Effector memory CD8-positive, alpha-beta T cell (primary cell): ENCODE measurements around the gene PNKP.

ENCODE experiments used
- ATAC-seq: fragments of 150-1000 bp; cut with Tn5 transposase; replicated peaks from 2 replicates; pipeline ENCODE4 v1.10.0; 2021; ENCODE audit warnings: mild to moderate bottlenecking, moderate library complexity
- DNase-seq, 3 experiments: peaks; one replicate each; pipeline ENCODE4 v3.0.0; 2021
- H3K27ac Mint-ChIP-seq, 2 donors: one replicate each; pipeline ENCODE4 v1.8.0; 2022; ENCODE audit warnings: mild to moderate bottlenecking in 2 of 2, mixed read lengths in 2 of 2, moderate library complexity in 2 of 2
- H3K27me3 Mint-ChIP-seq, 2 donors: one replicate each; pipeline ENCODE4 v1.8.0; 2022; ENCODE audit warnings: mixed read lengths in 2 of 2
- H3K36me3 Mint-ChIP-seq: one replicate; pipeline ENCODE4 v1.8.0; 2022; ENCODE audit warnings: mild to moderate bottlenecking, moderate library complexity, mixed read lengths; ENCODE audit not compliant: insufficient read depth
- H3K4me1 Mint-ChIP-seq, 2 donors: one replicate each; pipeline ENCODE4 v1.8.0; 2022; ENCODE audit warnings: low read depth in 2 of 2, mixed read lengths in 2 of 2
- H3K4me3 Mint-ChIP-seq, 2 donors: one replicate each; pipeline ENCODE4 v1.8.0; 2022; ENCODE audit warnings: mild to moderate bottlenecking in 2 of 2, mixed read lengths in 2 of 2, moderate library complexity in 2 of 2
- H3K9me3 Mint-ChIP-seq, 2 donors: one replicate each; pipeline ENCODE4 v1.8.0; 2022; ENCODE audit warnings: mixed read lengths in 2 of 2

The PNKP gene

GRCh38 chr19:49895566-49896297 lies 28.4 kb upstream of the PNKP start:
- DNase-seq (no peak), ATAC-seq (no peak)
- Mint-ChIP-seq H3K36me3 (peaks cover under 1% of the 10 kb centered on the region), H3K27ac (peak overlapping the region; percentile 98 to 99), H3K4me3 (peak overlapping the region; percentile 74 to 86), H3K27me3 (no peaks in the 10 kb centered on the region), H3K9me3 (no peaks in the 10 kb centered on the region), H3K4me1 (peaks cover 24 to 53% of the 10 kb centered on the region in 2 donors)

- H3K9me3 Mint-ChIP-seq, result no peaks in the 10 kb centered on the region
- no peaks in the 10 kb centered on the region for H3K36me3 Mint-ChIP-seq
- H3K27me3 Mint-ChIP-seq, result no peaks in the 10 kb centered on the region
- DNase-seq (peak in 2 of 3 experiments; percentile 53 to 55), ATAC-seq (peak; percentile 16)
- peak overlapping the region in 1 of 2 donors; percentile 86 for H3K4me3 Mint-ChIP-seq
- H3K4me1 Mint-ChIP-seq, result peaks cover 24 to 56% of the 10 kb centered on the region in 2 donors
- H3K27ac Mint-ChIP-seq, result peak overlapping the region; percentile 98 to 99
Observed at GRCh38 chr19:49894879-49895565, 27.6 kb upstream of the PNKP start.

- H3K9me3 Mint-ChIP-seq, result no peaks in the 10 kb centered on the region
- peak overlapping the region; percentile 98 to 99 for H3K27ac Mint-ChIP-seq
- H3K36me3 Mint-ChIP-seq, result no peaks in the 10 kb centered on the region
- ATAC-seq (no peak), DNase-seq (no peak)
- H3K4me3 Mint-ChIP-seq, result peak overlapping the region in 1 of 2 donors; percentile 86
- peaks cover 24 to 60% of the 10 kb centered on the region in 2 donors for H3K4me1 Mint-ChIP-seq
- H3K27me3 Mint-ChIP-seq, result no peaks in the 10 kb centered on the region
Observed at GRCh38 chr19:49894011-49894664, 26.8 kb upstream of the PNKP start.

- no peak for ATAC-seq
- Mint-ChIP-seq H3K27ac (peak overlapping the region in 1 of 2 donors; percentile 99), H3K9me3 (no peaks in the 10 kb centered on the region), H3K27me3 (no peaks in the 10 kb centered on the region), H3K4me1 (peaks cover 21 to 61% of the 10 kb centered on the region in 2 donors), H3K36me3 (no peaks in the 10 kb centered on the region), H3K4me3 (peak overlapping the region in 1 of 2 donors; percentile 86)
- DNase-seq, result no peak
Observed at GRCh38 chr19:49892716-49893115, 25.3 kb upstream of the PNKP start.

- Mint-ChIP-seq H3K4me1 (peaks cover 8 to 51% of the 10 kb centered on the region in 2 donors), H3K27ac (peak overlapping the region in 1 of 2 donors; percentile 99), H3K9me3 (no peaks in the 10 kb centered on the region), H3K4me3 (peak overlapping the region; percentile 6 to 86), H3K36me3 (no peaks in the 10 kb centered on the region), H3K27me3 (no peaks in the 10 kb centered on the region)
- DNase-seq (no peak), ATAC-seq (peak; percentile 2)
Observed at GRCh38 chr19:49891393-49891792, 24.0 kb upstream of the PNKP start.

GRCh38 chr19:49890349-49891311 lies 23.3 kb upstream of the PNKP start:
- H3K9me3 Mint-ChIP-seq, result no peaks in the 10 kb centered on the region
- peak overlapping the region in 1 of 2 donors; percentile 99 for H3K27ac Mint-ChIP-seq
- ATAC-seq (peak; percentile 56), DNase-seq (peak; percentile 52 to 70 (median 69))
- H3K27me3 Mint-ChIP-seq, result no peaks in the 10 kb centered on the region
- H3K36me3 Mint-ChIP-seq, result no peaks in the 10 kb centered on the region
- H3K4me1 Mint-ChIP-seq, result peaks cover 4 to 46% of the 10 kb centered on the region in 2 donors
- peak overlapping the region; percentile 74 to 86 for H3K4me3 Mint-ChIP-seq

GRCh38 chr19:49889687-49890348 lies 22.4 kb upstream of the PNKP start:
- peak overlapping the region in 1 of 2 donors; percentile 99 for H3K27ac Mint-ChIP-seq
- ATAC-seq (peak; percentile 46), DNase-seq (peak; percentile 60 to 73 (median 70))
- H3K27me3 Mint-ChIP-seq, result no peaks in the 10 kb centered on the region
- H3K4me1 Mint-ChIP-seq, result peaks cover 4 to 40% of the 10 kb centered on the region in 2 donors
- no peaks in the 10 kb centered on the region for H3K9me3 Mint-ChIP-seq
- H3K36me3 Mint-ChIP-seq, result no peaks in the 10 kb centered on the region
- H3K4me3 Mint-ChIP-seq, result peak overlapping the region; percentile 74 to 86

GRCh38 chr19:49889038-49889686 lies 21.8 kb upstream of the PNKP start:
- Mint-ChIP-seq H3K4me3 (peak overlapping the region; percentile 27 to 86), H3K36me3 (no peaks in the 10 kb centered on the region), H3K27me3 (no peaks in the 10 kb centered on the region), H3K4me1 (peaks cover 4 to 34% of the 10 kb centered on the region in 2 donors), H3K27ac (peak overlapping the region in 1 of 2 donors; percentile 99), H3K9me3 (no peaks in the 10 kb centered on the region)
- no peak for DNase-seq
- no peak for ATAC-seq

GRCh38 chr19:49888510-49888824 lies 21.1 kb upstream of the PNKP start:
- Mint-ChIP-seq H3K27me3 (no peaks in the 10 kb centered on the region), H3K9me3 (no peaks in the 10 kb centered on the region), H3K4me3 (peak overlapping the region in 1 of 2 donors; percentile 86), H3K27ac (peak overlapping the region in 1 of 2 donors; percentile 99), H3K4me1 (peaks cover 4 to 30% of the 10 kb centered on the region in 2 donors), H3K36me3 (no peaks in the 10 kb centered on the region)
- DNase-seq, result no peak
- ATAC-seq, result no peak

GRCh38 chr19:49887665-49888509 lies 20.5 kb upstream of the PNKP start:
- Mint-ChIP-seq H3K36me3 (no peaks in the 10 kb centered on the region), H3K4me3 (peak overlapping the region in 1 of 2 donors; percentile 86), H3K9me3 (no peaks in the 10 kb centered on the region)

GRCh38 chr19:49887037-49887664 lies 19.8 kb upstream of the PNKP start:
- H3K4me3 Mint-ChIP-seq, result peak overlapping the region in 1 of 2 donors; percentile 86
- H3K9me3 Mint-ChIP-seq, result no peaks in the 10 kb centered on the region
- ATAC-seq (no peak), DNase-seq (no peak)
- H3K4me1 Mint-ChIP-seq, result peaks cover 0 to 20% of the 10 kb centered on the region in 2 donors
- H3K27ac Mint-ChIP-seq, result peak overlapping the region in 1 of 2 donors; percentile 99
- H3K36me3 Mint-ChIP-seq, result no peaks in the 10 kb centered on the region
- H3K27me3 Mint-ChIP-seq, result no peaks in the 10 kb centered on the region

More at GRCh38 chr19:49887665-49888509, 20.5 kb upstream of the PNKP start:
- H3K27ac Mint-ChIP-seq, result peak overlapping the region in 1 of 2 donors; percentile 99
- H3K27me3 Mint-ChIP-seq, result no peaks in the 10 kb centered on the region
- DNase-seq (no peak), ATAC-seq (no peak)
- peaks cover 4 to 27% of the 10 kb centered on the region in 2 donors for H3K4me1 Mint-ChIP-seq
